ENCODE data around the gene PITPNM3.

DNA sequence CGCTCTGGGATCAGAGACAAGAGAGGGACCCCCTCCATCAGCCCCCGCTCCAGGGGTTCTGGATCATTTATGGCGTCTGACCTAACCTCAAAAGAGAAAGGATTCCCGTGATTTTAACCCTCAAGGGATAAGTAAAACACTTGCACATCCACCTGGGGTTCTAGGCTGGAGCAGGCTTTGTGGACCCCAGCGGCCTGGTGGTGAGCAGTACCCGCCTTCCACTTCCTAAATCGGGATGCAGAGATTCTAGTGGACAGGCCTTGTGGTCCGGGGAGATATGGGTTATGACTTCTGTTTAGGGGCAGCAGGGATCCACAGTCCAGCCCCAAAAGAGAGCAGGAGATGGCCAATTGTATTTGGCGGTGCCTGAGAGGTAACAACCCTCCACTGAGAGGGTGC lies 684 bp upstream of the PITPNM3 start:
- no peak for TF ChIP-seq POLR2AphosphoS5 (IDR thresholded peaks at IDR 0.05; ENCODE audit: low read depth, low read length)
- no peak for TF ChIP-seq TAF1 (IDR thresholded peaks at IDR 0.05; ENCODE audit: borderline replicate concordance, low read depth, low read length)

Measured in GM12892 (cell line).